HG03066 (cell line): ENCODE measurements around the gene NIPA2.

Source experiments
- ATAC-seq: cut with Tn5 transposase; IDR thresholded peaks from one replicate; pipeline ENCODE4 v1.9.1; 2021; ENCODE audit warnings: low read depth; ENCODE audit not compliant: unreplicated experiment

NIPA2 gene

GRCh38 chr15:22831473-22831872 is 7.0 kb upstream of the NIPA2 start:
- ATAC-seq: no peak

- no peak for ATAC-seq
Observed at GRCh38 chr15:22839046-22839695, 705 bp downstream of the NIPA2 start.

GRCh38 chr15:22844421-22845288 is 6.2 kb downstream of the NIPA2 start:
- no peak for ATAC-seq

- no peak for ATAC-seq
Observed at GRCh38 chr15:22845289-22845900, 6.9 kb downstream of the NIPA2 start.

- no peak for ATAC-seq
Observed at GRCh38 chr15:22846073-22846472, 7.6 kb downstream of the NIPA2 start.

- ATAC-seq: no peak
Observed at GRCh38 chr15:22850055-22850454, 11.6 kb downstream of the NIPA2 start.

GRCh38 chr15:22851513-22851912 is 13.0 kb downstream of the NIPA2 start:
- ATAC-seq: no peak

GRCh38 chr15:22855791-22856190 is 17.3 kb downstream of the NIPA2 start:
- no peak for ATAC-seq

GRCh38 chr15:22856659-22857058 is 18.2 kb downstream of the NIPA2 start:
- ATAC-seq: no peak

GRCh38 chr15:22861161-22861560 is 22.7 kb downstream of the NIPA2 start:
- ATAC-seq: no peak

DNA sequence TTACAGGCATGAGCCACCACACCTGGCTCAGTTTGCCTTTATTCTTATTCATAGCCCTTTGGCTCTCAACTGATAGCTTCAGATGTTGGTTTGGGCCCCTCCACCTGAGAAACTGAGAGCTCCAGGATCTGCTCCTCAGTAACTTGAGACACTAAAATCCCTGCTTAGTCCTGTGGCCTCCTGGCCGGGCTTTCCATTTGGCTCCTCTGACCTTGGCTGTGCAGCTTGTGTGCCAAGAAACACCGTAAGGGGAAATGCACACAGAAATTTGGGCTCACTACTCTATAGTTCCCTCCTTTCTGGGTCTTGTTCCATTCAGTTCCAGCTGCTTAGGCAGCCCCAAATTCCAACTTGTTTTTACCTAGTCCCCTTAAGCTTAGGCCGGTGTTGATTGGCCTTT is 24.9 kb downstream of the NIPA2 start:
- ATAC-seq: no peak

- ATAC-seq: no peak
Observed at GRCh38 chr15:22866079-22866478, 27.6 kb downstream of the NIPA2 start.

GRCh38 chr15:22867886-22868285 is 29.4 kb downstream of the NIPA2 start:
- ATAC-seq: no peak

DNA sequence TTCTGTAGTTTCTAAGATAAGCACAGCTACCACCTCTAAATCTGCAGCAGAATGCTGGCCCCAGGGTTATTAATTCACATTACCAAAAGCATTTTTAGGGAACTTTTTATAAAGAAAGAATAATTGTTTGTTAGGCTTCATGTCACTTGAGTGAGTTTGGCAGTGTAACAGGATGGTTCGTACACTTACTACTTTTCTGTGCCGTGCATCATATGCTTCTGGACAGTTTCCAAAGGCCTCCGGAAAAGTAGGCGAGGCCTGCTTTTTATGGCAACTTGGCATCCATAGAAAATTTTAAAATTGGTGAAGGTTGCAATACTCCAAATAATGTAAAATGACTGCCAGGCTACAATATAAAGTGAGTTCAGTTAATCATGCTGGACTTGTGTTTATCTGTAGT is 30.0 kb downstream of the NIPA2 start:
- ATAC-seq: no peak

DNA sequence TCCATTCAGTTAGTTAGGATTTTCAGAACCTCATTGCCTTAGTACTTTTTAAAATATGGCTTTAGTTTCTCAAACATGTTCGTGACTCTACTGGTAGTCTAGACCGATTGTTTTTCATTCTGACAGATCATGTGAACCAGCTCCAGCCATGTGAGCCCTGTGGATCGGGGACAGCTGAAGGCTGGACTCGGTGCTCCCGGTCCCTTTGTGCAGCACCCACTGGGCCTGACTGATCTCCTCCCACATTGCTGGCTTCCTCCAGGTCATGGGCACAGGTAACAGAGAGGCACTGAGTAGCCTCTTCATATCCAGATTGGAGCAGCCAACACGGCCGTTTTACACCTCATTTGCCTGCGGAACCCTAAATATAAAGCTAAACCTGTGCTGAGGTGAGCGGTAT is 30.5 kb downstream of the NIPA2 start:
- no peak for ATAC-seq

- no peak for ATAC-seq
Observed at GRCh38 chr15:22869856-22870255, 31.4 kb downstream of the NIPA2 start.

GRCh38 chr15:22870865-22871264 is 32.4 kb downstream of the NIPA2 start:
- ATAC-seq: no peak

- no peak for ATAC-seq
Observed at GRCh38 chr15:22871481-22872086, 33.1 kb downstream of the NIPA2 start.

DNA sequence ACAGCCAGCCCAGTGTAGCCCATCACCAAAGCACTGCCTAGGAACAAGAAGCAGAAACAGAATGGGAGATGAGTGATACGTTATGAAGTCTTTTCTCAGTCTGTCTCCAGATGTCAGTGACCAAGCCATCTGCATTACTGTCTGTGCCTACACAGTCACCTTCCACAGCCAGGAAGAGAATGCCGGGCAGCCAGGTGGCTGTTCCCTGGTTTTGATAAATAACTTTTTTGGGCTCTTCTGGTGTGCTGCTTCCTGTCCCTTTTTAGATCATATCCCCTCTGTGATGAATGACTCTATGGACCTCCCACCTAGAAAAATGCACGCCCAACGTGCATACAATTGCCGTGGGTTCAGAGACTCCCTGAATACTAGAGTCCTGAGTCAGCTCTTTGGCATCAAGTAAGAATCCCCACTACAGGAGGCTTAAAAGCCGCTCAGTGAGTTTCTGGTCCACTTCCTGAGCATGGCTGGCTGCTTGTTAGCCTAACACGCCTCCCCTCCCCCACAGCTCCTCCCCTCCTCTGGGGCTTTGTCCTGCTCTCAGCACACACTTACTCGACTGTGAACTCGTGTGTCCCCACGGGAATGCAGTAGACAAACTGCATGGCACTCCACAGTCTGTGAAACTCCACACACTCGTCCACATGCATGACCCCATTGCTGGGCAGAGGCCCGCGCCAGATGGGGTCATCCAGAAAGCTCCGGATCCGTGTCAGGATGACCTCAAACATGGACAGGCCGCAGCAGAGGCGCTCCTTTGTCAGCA is 34.7 kb downstream of the NIPA2 start:
- ATAC-seq: no peak

GRCh38 chr15:22873841-22874240 is 35.4 kb downstream of the NIPA2 start:
- ATAC-seq: no peak
